Thoracic aorta (tissue), 2 donors: ENCODE data around the gene ECEL1. TPM values are rescaled to one million over a fixed set of nuclear protein-coding genes. Genes with fewer than 3 reads are reported as not detected.
A peak's percentile ranks its signal among the peaks of the same experiment; 100 is the strongest.

Experiments
- ATAC-seq: fragments of 150-250 bp; one replicate; pipeline ENCODE4 v1.8.0; 2017; ENCODE audit warnings: low read depth; ENCODE audit not compliant: insufficient number of reproducible peaks, low FRiP score
- DNase-seq: peaks from one replicate; pipeline ENCODE4 v3.0.0-alpha.2; 2020; ENCODE audit warnings: low spot score
- H3K27ac ChIP-seq, 2 donors: fragments of 200-600 bp; sonication (generic); 1 replicate in 1 of 2; 2 replicates in 1 of 2; pipeline ENCODE4 v1.5.1; 2016; ENCODE audit warnings: mild to moderate bottlenecking in 2 of 2, moderate library complexity in 2 of 2
- H3K27me3 ChIP-seq: fragments of 200-600 bp; sonication (generic); replicated peaks from 2 replicates; pipeline ENCODE4 v1.6.0; 2016; ENCODE audit warnings: mild to moderate bottlenecking; ENCODE audit not compliant: insufficient read depth
- H3K36me3 ChIP-seq: fragments of 200-600 bp; sonication (generic); one replicate; pipeline ENCODE4 v1.5.1; 2016
- H3K4me1 ChIP-seq, 2 donors: fragments of 200-600 bp; sonication (generic); 1 replicate in 1 of 2; 2 replicates in 1 of 2; pipeline versions ENCODE4 v1.5.1 to v1.6.0; 2016; ENCODE audit warnings: low read depth in 2 of 2, mild to moderate bottlenecking in 1 of 2; ENCODE audit not compliant: control insufficient read depth in 1 of 2
- H3K4me3 ChIP-seq: fragments of 200-600 bp; sonication (generic); 2 replicates; pipeline ENCODE4 v1.5.1; 2016; ENCODE audit warnings: mild to moderate bottlenecking
- H3K9me3 ChIP-seq: fragments of 200-600 bp; sonication (generic); 2 replicates; pipeline ENCODE4 v1.5.1; 2016
- CTCF ChIP-seq: fragments of 200-600 bp; sonication (generic); IDR thresholded peaks from one replicate; pipeline ENCODE4 v1.5.1; 2019; ENCODE audit warnings: antibody characterized with exemption
- total RNA-seq, 2 donors: library from RNA; depleted of rRNA; stranded (reverse); fragments of >200 nt; gene quantifications; one replicate each; pipeline versions ENCODE4 v1.1.0 to v1.2.3, GENCODE V29; 2016

Gene ECEL1
- total RNA-seq: 1 to 10 TPM; 1.6 to 2.8 TPM

- peaks cover 0 to 6% of the 10 kb centered on the region in 2 donors for H3K4me1 ChIP-seq
- DNase-seq (no peak), ATAC-seq (no peak)
- H3K27me3 ChIP-seq: peaks cover 3% of the 10 kb centered on the region
- TF ChIP-seq CTCF: no peak
- H3K9me3 ChIP-seq: no peaks in the 10 kb centered on the region
- no peaks in the 10 kb centered on the region for H3K36me3 ChIP-seq
- no peak within 1 kb of the TSS for H3K27ac ChIP-seq
- peak within 1 kb of the TSS; percentile 47 for H3K4me3 ChIP-seq
Observed at GRCh38 chr2:232487385-232488096, at the start of gene ECEL1. ECEL1 (minus strand) TSS chr2:232487834; CDS start chr2:232486653, 1,181 bp downstream.

- Histone ChIP-seq H3K9me3 (peaks cover 3% of the 10 kb centered on the region), H3K4me1 (no peaks in the 10 kb centered on the region), H3K27me3 (no peaks in the 10 kb centered on the region), H3K27ac (no peak overlapping the region), H3K4me3 (no peak overlapping the region), H3K36me3 (no peaks in the 10 kb centered on the region)
- no peak for DNase-seq
- no peak for ATAC-seq
- TF ChIP-seq CTCF: no peak
Observed at GRCh38 chr2:232537079-232537478, 49.4 kb upstream of the ECEL1 start.

GRCh38 chr2:232535761-232536530 lies 48.3 kb upstream of the ECEL1 start:
- Histone ChIP-seq H3K4me1 (no peaks in the 10 kb centered on the region), H3K4me3 (no peak overlapping the region), H3K27ac (no peak overlapping the region), H3K36me3 (no peaks in the 10 kb centered on the region), H3K27me3 (no peaks in the 10 kb centered on the region), H3K9me3 (peaks cover 3% of the 10 kb centered on the region)
- DNase-seq: no peak
- no peak for TF ChIP-seq CTCF
- no peak for ATAC-seq

GRCh38 chr2:232534940-232535651 lies 47.5 kb upstream of the ECEL1 start:
- Histone ChIP-seq H3K9me3 (peaks cover 3% of the 10 kb centered on the region), H3K27ac (no peak overlapping the region), H3K4me1 (no peaks in the 10 kb centered on the region), H3K4me3 (no peak overlapping the region), H3K27me3 (no peaks in the 10 kb centered on the region), H3K36me3 (no peaks in the 10 kb centered on the region)
- no peak for DNase-seq
- no peak for ATAC-seq
- no peak for TF ChIP-seq CTCF
